ENCODE results near the gene SLC13A1.
"Not testable (repeated sequence)": the region's sequence is repeated elsewhere in the genome, so short reads cannot be mapped to it uniquely, and the experiment has no call there.

Gene SLC13A1

GRCh38 chr7:123199883-123200282, at the start of gene SLC13A1:
Gene SLC13A1 (minus strand): TSS chr7:123199969. CDS start chr7:123199946, 23 bp downstream.
- DNase-seq = no peak

DNA sequence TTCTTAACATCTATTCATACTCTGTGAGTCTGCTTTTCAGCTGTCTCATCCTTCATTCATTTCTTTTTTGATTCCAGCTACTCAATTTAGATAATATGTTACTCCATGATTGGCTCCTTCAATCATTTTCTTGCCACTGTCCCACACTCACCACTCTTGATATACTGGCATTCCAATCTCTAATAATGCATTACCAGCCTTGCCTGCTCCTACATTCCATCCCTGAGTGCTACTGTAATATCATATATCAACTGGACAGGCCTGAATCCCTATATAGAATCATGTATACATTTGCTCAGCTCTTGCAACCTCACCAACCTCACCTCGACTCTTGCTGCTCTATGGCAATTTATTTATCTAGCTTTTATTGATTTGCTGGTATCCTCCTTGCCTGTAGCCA, 45.0 kb upstream of the SLC13A1 start:
- DNase-seq = no peak

DNA sequence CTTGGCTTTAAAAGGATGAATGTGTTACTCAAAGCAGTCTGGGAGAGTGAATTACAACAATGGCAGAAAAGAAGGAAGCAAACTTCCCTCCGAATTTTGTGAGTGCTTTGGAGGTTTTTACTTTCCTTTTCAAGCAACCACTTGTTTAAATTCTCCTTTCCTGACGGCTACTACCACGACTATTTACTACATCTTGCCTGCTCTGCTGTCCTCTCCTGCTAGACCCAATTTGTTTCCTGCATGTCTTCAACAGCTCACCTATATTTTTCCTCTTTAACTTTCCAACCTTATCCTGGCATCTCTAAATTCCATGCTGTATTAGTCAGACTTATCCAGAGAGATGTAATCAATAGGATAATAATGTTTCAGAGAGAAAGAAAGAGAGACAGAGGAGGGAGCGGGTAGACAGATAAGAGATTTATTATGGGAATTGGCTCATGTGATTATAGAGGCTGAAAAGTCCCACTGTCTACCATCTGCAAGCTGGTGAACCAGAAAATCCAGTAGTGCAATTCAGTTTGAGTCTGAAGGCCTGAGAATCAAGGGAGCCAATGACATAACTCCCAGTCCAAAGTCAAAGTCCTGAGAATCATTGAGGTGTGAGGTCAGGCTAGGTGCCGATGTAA, 42.8 kb upstream of the SLC13A1 start:
- no peak for DNase-seq

DNA sequence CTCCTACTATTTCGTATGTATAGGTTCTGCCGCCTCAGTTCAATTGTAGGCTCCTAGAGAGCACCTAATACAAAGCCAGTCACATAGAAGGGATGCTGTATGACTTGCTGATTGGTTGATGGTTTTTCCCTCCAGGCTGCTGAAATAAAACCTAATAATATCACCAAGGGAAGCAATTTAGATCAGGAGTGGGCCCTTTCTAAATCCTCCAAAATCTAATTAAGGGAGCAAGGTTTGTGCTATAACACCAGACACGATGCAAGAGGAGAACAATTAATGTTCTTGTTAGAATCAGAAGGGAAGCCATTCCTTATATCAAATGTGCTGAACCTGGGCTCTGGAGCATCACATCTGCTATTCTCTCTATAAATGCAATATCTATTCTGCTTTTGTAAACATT, 42.0 kb upstream of the SLC13A1 start:
- DNase-seq = no peak

GRCh38 chr7:123231021-123232000, 31.5 kb upstream of the SLC13A1 start:
- DNase-seq = no peak

DNA sequence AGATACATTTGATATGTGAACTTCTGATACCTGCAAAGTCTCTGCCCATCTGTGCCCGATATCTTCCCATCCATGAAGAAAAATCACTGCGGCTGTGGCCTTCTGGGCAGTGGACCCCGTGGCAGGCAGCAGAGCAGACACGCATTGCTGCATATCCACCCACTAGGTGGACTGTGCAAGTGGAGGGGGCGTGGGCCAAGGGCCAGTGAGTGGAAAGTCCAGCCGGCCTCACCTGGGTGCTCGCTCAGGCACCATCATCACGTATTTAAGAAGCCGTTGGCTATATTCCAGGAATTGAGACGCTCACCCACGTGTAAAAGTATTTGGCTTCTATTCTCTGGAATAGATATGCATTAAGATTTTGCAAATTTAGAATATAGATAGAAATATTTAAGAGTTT, 30.8 kb upstream of the SLC13A1 start:
- no peak for DNase-seq

DNA sequence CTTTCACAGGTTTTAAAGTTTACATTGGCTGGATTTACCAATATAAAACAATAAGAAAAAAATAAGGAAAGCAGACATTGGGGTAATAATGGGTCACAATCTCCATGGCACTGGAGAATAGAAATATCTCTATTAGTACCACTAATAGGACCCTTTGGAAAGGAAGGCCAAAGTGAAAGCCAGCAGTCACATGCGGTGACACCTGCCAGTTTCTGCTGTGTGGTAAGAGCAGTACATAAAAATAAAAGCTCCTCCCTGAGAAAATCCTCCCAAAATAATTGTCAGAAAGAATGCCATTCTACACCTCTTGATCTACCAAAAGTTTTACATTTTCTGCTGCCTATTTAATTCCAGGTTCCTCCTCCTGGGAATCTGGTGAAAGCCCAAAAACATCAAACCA, 30.4 kb upstream of the SLC13A1 start:
- DNase-seq = no peak

GRCh38 chr7:123229426-123229825, 29.7 kb upstream of the SLC13A1 start:
- no peak for DNase-seq

GRCh38 chr7:123227666-123228065, 27.9 kb upstream of the SLC13A1 start:
- DNase-seq = not testable (repeated sequence)

DNA sequence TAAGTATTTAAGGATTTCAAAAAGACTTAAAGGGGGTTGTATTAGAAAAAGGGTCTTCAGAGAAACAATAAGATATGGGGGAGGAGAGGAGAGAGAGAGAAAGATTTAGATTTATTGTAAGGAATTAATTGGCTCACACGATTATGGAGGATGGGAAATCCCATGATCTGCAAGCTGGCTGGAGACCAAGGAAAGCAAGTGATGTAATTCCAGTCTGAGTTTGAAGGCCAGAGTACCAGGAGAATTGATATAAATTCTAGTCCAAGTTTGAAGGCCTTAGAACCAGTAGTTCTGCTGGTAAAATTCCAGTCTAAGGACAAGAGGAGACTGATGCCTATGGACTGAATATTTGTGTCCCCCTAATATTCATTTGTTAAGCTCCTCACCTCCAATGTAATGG, 20.6 kb upstream of the SLC13A1 start:
- DNase-seq = no peak

DNA sequence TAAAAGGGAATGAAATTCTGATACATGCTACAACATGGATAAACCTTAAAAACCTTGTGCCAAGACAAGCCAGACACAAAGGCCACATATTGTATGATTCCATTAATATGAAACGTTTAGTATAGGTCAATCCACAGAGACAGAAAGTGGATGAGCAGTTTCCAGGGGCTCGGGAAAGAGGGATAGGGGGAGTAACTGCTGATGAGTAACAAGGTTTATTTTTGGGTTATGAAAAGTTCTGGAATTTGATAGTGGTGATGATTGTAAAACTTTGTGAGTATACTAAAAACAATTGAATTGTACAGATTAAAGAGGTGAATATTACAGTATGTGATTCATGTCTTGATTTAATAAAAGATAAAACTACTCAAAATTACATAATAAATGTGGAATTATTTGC, 19.1 kb upstream of the SLC13A1 start:
- no peak for DNase-seq

DNA sequence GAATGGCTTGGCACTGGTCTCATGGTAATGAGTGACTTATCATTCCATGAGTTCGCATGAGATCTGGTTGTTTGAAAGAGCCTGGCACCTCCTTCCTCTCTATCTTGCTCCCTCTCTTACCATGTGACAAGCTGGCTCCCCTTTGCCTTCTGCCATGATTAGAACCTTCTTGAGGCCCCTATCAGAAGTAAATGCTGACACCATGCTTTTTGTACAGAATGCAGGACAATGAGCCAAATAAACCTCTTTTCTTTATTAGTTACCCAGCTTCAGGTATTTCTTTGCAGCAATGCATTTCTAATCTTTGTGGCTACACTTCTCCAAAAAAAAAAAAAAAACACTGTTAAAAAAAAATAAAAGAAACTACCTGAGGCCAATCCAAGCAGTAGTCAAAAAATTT, 17.1 kb upstream of the SLC13A1 start:
- DNase-seq = no peak

DNA sequence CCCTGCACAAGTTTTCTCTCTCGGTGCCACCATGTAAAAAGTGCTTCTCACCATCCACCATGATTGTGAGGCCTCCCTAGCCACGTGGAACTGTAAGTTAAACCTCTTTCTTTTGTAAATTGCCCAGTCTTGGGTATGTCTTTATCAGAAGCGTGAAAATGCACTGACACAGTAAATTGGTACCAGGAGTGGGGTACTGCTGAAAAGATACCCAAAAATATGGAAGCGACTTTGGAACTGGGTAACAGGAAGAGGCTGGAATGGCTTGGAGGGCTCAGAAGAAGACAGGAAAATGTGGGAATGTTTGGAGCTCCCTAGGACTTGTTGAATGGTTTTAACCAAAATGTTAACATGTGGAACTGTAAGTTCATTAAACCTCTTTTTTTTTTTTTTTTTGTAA, 15.6 kb upstream of the SLC13A1 start:
- DNase-seq = no peak

DNA sequence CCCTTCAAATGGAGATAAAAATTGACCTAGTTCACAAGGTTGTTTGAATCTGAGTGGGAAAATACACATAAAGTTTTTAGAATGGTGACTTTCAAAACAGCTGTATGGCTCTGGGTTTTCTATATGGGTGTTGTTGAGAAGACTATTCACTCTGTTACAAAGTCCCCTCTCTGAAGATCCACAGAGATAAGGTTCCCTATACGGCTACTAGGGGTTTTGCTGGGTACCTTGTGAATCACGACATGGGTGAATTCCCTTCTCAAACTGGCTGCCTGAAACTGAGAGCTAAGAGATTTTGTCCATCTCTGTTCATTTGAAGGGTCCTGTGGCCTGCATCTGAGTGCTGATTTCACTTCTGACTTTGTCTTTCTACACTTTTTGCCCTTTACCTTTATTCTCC, 11.8 kb upstream of the SLC13A1 start:
- DNase-seq = no peak

DNA sequence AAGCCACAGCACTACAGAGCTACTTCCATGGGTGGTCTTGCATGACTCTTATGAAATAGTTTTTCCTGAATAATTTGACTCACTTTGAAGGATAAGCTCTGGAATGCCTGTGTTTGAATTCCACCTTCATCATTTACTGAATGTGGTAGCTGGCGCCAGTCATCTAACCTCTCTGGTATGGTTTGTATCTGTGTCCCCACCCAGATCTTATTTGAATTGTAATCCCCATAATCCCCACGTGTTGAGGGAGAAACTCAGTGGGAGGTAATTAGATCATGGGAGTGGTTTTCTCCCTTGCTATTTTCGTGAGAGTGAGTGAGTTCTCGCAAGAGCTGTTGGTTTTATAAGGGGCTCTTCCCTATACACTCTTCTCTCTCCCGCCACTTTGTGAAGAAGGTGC, 11.2 kb upstream of the SLC13A1 start:
- no peak for DNase-seq

GRCh38 chr7:123209786-123210185, 10.0 kb upstream of the SLC13A1 start:
- DNase-seq = no peak

DNA sequence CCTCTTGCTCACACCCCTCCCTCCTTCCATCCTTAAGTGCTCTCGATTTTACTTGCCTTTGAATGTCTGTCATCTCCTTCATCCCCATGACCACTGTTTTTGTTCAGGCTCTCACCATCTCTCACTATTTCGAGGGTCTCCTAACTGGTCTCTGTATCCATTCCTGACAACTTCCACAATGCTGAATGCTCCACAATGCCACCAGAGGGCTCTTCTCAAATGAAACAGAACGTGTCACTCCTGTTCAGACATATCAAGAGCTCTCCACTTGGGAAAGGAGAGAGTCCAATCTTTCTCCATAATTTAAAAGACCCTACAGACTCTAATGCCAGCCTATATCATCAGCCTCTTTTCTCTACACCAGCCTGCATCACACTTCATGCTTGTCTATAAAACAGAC, 9.0 kb upstream of the SLC13A1 start:
- no peak for DNase-seq

- no peak for DNase-seq
These were observed 4.6 kb upstream of the SLC13A1 start for GRCh38 chr7:123204206-123204835.

DNA sequence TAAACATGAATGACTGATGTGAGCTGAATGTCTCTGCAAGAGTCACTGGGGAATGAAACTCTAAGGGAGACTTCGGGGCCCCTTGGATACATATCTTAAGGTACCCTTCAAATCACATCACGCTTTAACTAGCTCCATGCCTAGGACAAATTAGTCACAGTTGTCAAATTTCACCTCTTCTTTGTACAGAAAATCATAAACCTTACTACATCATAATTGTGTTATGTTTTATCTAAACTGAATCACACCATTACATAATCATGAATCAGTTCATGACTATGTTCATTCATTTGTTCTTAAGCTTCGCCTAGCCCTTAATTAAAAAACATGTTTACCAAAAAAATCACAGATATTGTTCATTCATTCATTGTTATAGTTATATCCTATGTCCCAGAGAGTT, 2.1 kb upstream of the SLC13A1 start:
- DNase-seq = no peak

DNA sequence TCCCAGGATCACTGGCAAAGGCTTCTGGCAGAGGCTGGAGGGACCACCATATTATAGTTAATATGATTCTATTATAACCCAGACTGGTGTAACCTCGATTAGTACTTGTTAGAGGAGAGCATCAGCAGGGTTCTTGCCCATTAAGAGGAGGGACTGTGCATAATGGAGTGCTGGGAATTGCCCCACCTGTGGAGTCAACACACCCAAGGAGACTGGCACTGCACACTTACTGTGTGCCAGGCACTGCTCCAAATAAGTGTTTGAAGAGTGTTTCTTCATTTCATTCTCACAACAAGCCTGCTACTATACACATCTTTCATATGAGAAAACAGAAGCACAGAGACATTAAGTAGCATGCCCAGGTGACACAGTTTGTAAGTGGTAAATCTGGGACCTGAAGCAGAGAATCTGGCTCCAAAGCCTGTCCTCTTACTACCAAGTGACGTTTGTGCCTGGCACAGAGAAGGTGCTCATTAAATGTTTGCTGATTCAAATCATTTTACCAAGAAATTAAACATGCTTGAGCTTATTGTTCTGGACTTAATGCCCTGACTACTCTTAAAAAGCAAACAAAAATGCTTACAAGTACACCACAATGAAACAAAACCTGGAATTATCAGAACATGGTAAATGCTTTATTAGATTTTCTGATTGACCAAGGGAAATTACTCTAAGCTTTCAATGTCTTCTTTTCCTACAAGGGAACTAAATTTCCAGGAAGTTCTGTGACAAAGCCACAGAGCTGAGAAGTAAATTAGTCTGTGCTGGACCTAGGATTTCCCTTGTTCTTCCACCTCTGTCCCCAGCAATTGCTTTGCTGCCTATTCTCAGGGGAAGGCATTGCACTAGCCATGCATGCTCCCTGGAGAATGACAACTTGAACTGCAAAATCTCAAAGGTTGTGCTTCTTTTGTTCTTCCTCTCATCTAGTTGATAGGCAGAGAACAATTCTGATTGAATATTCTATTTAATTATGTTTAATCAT, 809 bp downstream of the SLC13A1 start:
- no peak for DNase-seq

GRCh38 chr7:123198111-123198510, 1.7 kb downstream of the SLC13A1 start:
- DNase-seq = no peak

- no peak for DNase-seq
These were observed 6.5 kb downstream of the SLC13A1 start for GRCh38 chr7:123193235-123193634.

GRCh38 chr7:123191132-123191531, 8.6 kb downstream of the SLC13A1 start:
- DNase-seq = peak; percentile 9
